DOHH2 (cell line): ENCODE data around the gene TENT4A.

ENCODE experiments used
- EZH2phosphoT487 ChIP-seq: fragments of 200-600 bp; sonication (generic); IDR thresholded peaks from 2 replicates; pipeline ENCODE4 v1.6.1; 2017; ENCODE audit warnings: borderline replicate concordance, mild to moderate bottlenecking, antibody characterized with exemption, low read length, moderate library complexity, mixed read lengths
- TF ChIP-seq, protein P1 (sequence below): fragments of 200-600 bp; sonication (generic); IDR thresholded peaks from one replicate; pipeline ENCODE4 v1.5.1; 2014; ENCODE audit warnings: antibody characterized with exemption, mild to moderate bottlenecking, low read depth, low read length; ENCODE audit not compliant: poor library complexity, severe bottlenecking

DNA sequence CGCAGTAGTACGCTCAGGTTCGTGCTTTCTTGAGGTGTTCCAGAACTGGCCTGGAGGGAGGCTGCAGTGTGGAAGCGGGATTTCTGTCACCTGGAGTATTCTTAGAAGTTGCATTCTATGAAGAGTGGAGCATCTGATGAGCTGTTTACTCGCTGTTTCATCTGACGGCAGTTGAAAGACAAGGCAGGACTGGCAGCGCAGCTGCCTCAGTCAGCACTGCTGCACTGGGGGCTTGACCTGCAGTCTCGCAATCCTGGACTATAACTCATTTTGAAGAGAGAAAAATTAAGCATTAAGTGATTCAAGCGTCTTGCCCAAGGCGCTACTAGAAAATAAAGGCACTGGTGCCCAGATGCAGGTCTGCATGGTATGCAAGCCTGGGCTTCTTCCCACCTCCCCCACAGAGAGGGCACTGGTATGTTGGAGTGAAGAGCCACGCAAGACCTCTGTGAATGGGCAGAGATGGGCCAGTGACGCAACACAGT, 10.6 kb downstream of the TENT4A start:
- TF ChIP-seq, protein P1, sequence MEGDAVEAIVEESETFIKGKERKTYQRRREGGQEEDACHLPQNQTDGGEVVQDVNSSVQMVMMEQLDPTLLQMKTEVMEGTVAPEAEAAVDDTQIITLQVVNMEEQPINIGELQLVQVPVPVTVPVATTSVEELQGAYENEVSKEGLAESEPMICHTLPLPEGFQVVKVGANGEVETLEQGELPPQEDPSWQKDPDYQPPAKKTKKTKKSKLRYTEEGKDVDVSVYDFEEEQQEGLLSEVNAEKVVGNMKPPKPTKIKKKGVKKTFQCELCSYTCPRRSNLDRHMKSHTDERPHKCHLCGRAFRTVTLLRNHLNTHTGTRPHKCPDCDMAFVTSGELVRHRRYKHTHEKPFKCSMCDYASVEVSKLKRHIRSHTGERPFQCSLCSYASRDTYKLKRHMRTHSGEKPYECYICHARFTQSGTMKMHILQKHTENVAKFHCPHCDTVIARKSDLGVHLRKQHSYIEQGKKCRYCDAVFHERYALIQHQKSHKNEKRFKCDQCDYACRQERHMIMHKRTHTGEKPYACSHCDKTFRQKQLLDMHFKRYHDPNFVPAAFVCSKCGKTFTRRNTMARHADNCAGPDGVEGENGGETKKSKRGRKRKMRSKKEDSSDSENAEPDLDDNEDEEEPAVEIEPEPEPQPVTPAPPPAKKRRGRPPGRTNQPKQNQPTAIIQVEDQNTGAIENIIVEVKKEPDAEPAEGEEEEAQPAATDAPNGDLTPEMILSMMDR: no peak
- no peak for TF ChIP-seq EZH2phosphoT487
